Stimulated activated CD8-positive, alpha-beta memory T cell treated with anti-CD3 and anti-CD28 coated beads, Interleukin-4, amount 100 ng/mL, for 1 hour (primary cell): ENCODE results near the gene GLTP.

Experiments
- DNase-seq, 2 donors: peaks; one replicate each; pipeline ENCODE4 v3.0.0-alpha.2; 2020; ENCODE audit warnings: low read depth in 2 of 2, low spot score in 1 of 2

The GLTP gene

DNA sequence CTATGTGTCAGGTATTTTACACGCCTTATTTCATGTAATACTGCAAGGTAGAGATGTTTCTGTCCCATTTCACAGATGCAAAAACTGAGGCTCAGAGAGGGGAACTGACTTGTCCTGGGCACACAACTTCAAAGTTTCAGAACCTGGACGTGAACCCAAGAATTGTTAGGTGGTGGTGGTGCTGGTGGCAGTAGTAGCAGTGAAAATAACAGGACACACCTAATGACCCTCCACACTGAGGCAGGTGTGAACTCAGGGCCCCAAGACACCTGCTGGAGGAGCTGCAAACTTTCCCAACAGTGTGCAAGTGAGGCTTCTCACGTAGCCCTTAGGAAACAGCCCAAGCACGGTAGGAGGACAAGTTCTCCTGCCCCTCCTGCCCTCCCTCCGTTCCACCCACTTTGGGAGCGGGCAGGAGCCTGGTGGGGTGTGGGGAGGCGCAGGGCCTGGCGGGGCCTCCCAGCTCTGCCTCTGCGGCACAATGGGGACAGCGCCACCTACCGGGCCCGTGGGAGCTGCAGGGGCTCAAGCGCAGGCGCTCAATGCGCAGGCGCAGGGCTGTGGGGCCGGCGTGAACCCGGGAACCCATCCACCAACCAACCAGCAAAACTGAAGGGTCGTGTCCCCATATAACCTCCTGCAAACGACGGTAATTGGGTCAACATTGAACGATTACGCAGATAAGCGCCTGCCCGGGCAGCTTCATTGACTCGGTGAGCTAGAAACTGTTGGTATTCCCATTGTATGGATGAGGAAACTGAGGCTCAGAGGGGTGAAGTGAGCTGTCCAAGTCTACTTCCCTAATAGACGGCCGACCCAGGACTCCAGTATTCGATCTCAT, 35.1 kb downstream of the GLTP start:
- peak; percentile 74 to 81 for DNase-seq

GRCh38 chr12:109844091-109844490, 36.2 kb downstream of the GLTP start:
- DNase-seq = no peak

GRCh38 chr12:109842021-109842420, 38.3 kb downstream of the GLTP start:
- DNase-seq = no peak

DNA sequence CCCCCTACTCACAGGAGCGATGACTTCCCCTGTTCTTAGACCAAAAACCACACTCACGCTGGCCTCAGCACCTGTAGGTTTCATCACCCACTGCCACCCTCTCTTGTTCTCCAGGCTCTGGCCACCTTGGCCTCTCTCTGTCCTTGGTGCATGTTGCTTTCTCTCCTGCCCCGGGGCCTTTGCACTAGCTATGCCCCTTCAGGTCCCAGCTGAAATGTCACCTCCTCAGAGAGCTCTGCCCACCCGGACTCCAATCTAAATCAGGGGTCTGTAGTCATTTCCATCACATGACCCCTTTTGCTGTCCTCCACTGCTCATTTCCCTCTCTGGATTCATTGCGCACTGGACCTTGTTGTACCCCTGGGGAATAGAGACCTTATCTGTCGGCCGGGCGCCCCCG, 39.0 kb downstream of the GLTP start:
- no peak for DNase-seq

GRCh38 chr12:109840305-109841074, 39.9 kb downstream of the GLTP start:
- no peak for DNase-seq

GRCh38 chr12:109839444-109839843, 40.9 kb downstream of the GLTP start:
- DNase-seq = no peak

GRCh38 chr12:109836916-109837315, 43.4 kb downstream of the GLTP start:
- DNase-seq = no peak

GRCh38 chr12:109835827-109836226, 44.5 kb downstream of the GLTP start:
- DNase-seq = no peak

DNA sequence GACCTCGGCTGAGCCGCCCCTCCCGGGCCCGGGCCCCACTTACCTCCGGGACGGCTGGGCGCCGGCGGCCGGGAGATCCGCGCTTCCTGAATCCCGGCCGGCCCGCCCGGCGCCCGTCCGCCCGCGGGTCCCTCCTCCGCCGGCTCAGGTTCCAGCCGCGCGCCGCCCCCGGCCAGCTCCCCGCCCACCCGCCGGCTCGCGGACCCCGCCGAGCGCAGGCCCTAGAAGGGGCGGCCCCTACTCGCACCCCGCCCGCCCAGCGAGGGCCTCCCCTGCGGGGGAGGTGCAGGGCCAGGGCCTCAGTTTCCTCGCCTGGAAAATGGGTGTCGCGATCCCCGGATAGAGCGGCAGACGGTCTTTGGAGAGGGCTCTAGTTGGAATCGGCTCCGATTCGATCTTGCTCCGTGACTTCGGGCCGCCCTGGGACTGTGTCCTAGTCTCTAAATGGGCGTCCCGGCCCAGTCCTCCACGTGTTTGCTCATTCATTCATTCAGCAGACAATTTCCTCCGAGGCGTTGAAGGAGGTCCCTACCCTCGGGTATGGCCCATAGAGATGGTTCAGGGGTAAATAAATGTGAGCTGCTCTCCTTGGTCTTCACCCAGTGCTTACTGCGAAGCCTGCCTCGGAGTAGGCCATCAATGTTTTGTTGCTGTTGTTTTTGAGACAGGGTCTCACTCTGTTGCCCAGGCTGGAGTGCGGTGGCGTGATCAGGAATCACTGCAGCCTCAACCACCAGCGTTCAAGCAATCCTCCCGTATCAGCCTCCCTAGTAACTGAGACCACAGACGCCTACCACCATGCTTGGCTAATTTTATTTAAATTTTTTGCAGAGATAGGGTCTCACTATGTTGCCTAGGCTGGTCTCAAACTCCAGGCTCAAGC, 46.8 kb downstream of the GLTP start, which contains the start of gene TRPV4:
TSS of gene TRPV4 (minus strand) at position 92 of the 883 bp plus-strand sequence. CDS start 18,602 bp downstream, outside the sequence.
- DNase-seq = no peak

- no peak for DNase-seq
Measured at GRCh38 chr12:109832541-109833306, 47.6 kb downstream of the GLTP start.

DNA sequence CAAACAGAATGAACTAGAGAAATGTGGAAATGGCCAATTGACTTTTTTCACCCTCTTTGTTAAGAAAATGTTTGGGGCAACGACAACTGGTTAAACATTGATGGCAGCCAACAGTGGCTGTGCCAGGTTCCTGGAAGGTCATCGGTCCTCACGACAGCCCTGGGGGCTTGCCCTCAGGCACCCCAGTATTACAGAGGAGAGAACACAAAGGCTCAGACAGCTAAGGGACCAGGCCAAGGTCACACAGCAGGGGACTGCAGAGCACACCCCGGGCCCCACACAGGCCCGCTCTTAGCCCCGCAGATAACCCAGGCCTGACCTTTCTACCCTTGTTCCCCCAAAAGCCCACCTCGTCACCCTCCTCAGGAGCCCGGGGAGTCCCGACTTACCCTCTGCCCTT, 48.4 kb downstream of the GLTP start:
- DNase-seq = no peak

DNA sequence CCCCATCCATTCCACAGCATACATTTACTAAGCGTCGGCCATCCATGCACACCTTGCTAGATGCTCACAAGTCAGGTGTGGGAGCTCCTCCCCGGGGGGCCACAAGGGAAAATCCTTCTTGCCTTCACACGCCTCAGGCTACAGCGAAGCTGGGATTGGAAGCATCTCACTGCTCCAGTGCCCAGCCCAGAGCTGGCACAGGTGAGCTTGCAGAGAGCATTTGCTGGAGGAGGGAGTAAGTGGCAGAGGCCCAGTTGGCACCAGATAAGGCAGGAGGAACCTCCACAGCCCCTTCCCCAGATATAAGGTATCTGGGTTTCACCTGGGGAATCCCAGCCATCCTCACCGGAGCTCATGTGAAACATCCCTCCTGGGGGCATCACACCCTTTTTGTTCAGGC, 49.0 kb downstream of the GLTP start:
- DNase-seq = no peak

- DNase-seq = no peak
Measured at GRCh38 chr12:109830718-109831117, 49.6 kb downstream of the GLTP start.

GRCh38 chr12:109830267-109830666, 50.1 kb downstream of the GLTP start:
- DNase-seq = no peak

DNA sequence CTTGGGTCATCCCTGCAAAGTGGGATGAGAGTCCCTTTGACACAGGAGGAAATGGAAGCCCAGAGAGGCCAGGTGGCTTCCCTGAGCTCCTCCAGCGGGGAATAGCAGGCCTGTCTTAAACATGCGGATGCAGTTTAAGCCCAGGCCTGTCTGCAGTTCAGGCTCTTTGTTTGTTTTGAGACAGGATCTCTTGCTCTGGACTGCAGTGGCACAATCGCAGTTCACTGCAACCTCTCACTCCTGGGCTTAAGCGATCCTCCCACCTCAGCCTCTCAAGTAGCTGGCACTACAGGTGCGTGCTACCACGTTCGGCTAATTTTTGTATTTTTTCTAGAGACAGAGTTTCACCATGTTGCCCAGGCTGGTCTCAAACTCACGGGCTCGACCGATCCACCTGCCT, 50.7 kb downstream of the GLTP start:
- DNase-seq = no peak

DNA sequence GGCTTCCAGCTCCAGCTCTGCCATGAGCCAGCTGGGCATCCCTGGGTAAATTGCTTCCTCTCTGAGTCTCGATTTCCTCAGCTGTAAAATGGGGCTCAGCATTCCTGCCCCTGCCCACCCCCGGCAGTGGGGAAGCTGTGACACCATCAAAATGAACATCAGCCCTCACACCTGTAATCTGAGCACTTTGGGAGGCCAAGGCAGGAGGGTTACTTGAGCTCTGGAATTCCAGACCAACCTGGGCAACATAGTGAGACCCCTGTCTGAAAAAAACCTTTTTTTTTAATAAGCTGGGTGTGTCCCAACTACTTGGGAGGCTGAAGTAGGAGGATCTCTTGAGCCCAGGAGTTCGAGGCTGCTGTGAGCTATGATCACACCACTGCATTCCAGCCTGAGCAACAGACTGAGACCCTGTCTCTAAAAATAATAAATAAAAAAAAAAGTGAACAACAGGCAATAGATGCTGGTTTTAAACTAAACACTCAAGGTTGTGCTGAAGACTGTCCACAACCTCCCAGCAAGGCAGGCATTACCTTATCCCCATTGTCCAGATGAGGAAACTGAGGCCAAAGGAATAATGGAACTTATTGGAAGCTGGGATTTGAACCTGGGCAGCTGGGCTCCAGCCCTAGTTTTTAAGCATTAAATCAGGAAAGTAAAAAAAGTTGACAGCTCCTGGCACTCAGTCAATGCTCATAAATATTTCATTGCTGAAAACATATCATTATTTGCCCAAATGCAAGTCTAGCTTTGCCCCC, 51.4 kb downstream of the GLTP start:
- no peak for DNase-seq

GRCh38 chr12:109827566-109828550, 52.5 kb downstream of the GLTP start:
- DNase-seq = no peak

GRCh38 chr12:109827080-109827479, 53.3 kb downstream of the GLTP start:
- DNase-seq = no peak

GRCh38 chr12:109824731-109825130, 55.6 kb downstream of the GLTP start:
- DNase-seq = no peak
